ENCODE results near the gene CIZ1. TPM values are rescaled to one million over a fixed set of nuclear protein-coding genes. Genes with fewer than 3 reads are reported as not detected.

The CIZ1 gene
- total and polyA plus RNA-seq, 2 of the 13 experiments (the other 11 are each of a cell fraction or from before 2014, with no cell fraction given): 30.6 to 50.3 TPM

GRCh38 chr9:128214571-128215490 lies 23.5 kb upstream of the CIZ1 start:
- no peaks in the 10 kb centered on the region for H3K79me2 ChIP-seq (ENCODE audit: insufficient read depth, low read length)
- peaks cover 56% of the 10 kb centered on the region for H3K4me1 ChIP-seq (ENCODE audit: insufficient read depth, low read length)
- ATAC-seq (no peak), DNase-seq (ENCODE audit: low spot score) (no peak), FAIRE-seq (no peak)
- H3K9ac ChIP-seq (ENCODE audit: insufficient read depth, low read depth, low read length): no peak overlapping the region; the same call in 1 of the 2 replicates
- in situ Hi-C loops (cut with HindIII; ENCODE audit: extremely low pct_ligation_motif_present, low pct_unique_long_range_greater_than_20kb) (no loop called here), intact Hi-C loops (cut with micrococcal nuclease; ENCODE audit: unreplicated experiment) (no loop called here)
- H3K36me3 ChIP-seq (replicated peaks in 1 of 2; ENCODE audit: control insufficient read depth in 1 of 2, insufficient read depth in 2 of 2, low read length in 2 of 2): no peaks in the 10 kb centered on the region
- H3K27ac ChIP-seq (ENCODE audit: extremely low read length, insufficient read depth, low read length): no peak overlapping the region
- H3K27me3 ChIP-seq (ENCODE audit: control insufficient read depth in 1 of 2, insufficient read depth in 2 of 2, low read length in 2 of 2): peaks cover 1 to 4% of the 10 kb centered on the region in 2 experiments; a peak in 2 of 5 replicates
- no peaks in the 10 kb centered on the region for H4K20me1 ChIP-seq (ENCODE audit: insufficient read depth, low read length)
- no peaks in the 10 kb centered on the region for H3K9me3 ChIP-seq (ENCODE audit: low read length)
- no peak overlapping the region; a peak in 1 of 6 replicates for H3K4me3 ChIP-seq (replicated peaks in 1 of 3; ENCODE audit: insufficient read depth in 1 of 3, low read depth in 2 of 3, low read length in 3 of 3)
- peak overlapping the region; percentile 40 for H3K4me2 ChIP-seq (ENCODE audit: low read depth, low read length)
- WGBS (ENCODE audit: low lambda C conversion rate): 26% methylated on average over 11 of the region's 21 CpGs
- POLR2A ChIA-PET: no interaction called here
- no peak overlapping the region for H2AFZ ChIP-seq (ENCODE audit: low read length)
- no TSS peak for BruUV-seq (replicated peaks)
- CTCF ChIA-PET (ENCODE audit: low intra/inter-chr PET ratio, low total read pairs): no interaction called here
- TF ChIP-seq ZBTB7A (CRISPR knock-in tag; IDR thresholded peaks at IDR 0.05): no peak
- TF ChIP-seq XBP1 (CRISPR knock-in tag; IDR thresholded peaks at IDR 0.05): no peak
- TF ChIP-seq ZNF607 (CRISPR knock-in tag; IDR thresholded peaks at IDR 0.05; ENCODE audit: borderline replicate concordance): no peak
- TF ChIP-seq ZNF660 (CRISPR knock-in tag; IDR thresholded peaks at IDR 0.05; ENCODE audit: borderline replicate concordance, low read depth): no peak
- TF ChIP-seq BCL3 (CRISPR knock-in tag; IDR thresholded peaks at IDR 0.05): no peak
- TF ChIP-seq ZMYM2 (CRISPR knock-in tag; IDR thresholded peaks at IDR 0.05): no peak
- TF ChIP-seq, protein P1, sequence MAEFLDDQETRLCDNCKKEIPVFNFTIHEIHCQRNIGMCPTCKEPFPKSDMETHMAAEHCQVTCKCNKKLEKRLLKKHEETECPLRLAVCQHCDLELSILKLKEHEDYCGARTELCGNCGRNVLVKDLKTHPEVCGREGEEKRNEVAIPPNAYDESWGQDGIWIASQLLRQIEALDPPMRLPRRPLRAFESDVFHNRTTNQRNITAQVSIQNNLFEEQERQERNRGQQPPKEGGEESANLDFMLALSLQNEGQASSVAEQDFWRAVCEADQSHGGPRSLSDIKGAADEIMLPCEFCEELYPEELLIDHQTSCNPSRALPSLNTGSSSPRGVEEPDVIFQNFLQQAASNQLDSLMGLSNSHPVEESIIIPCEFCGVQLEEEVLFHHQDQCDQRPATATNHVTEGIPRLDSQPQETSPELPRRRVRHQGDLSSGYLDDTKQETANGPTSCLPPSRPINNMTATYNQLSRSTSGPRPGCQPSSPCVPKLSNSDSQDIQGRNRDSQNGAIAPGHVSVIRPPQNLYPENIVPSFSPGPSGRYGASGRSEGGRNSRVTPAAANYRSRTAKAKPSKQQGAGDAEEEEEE (CRISPR knock-in tag; IDR thresholded peaks at IDR 0.05; ENCODE audit: borderline replicate concordance): no peak
- no peak for TF ChIP-seq U2AF2 (IDR thresholded peaks at IDR 0.05; ENCODE audit: low read depth, low read length)
- TF ChIP-seq KLF12 (CRISPR knock-in tag; IDR thresholded peaks at IDR 0.05; ENCODE audit: borderline replicate concordance): no peak
- no peak for TF ChIP-seq NBN (conservative IDR thresholded peaks at IDR 0.05)
- TF ChIP-seq ZNF136 (CRISPR knock-in tag; IDR thresholded peaks at IDR 0.05; ENCODE audit: low read depth): no peak
- no peak for TF ChIP-seq SNAI1 (CRISPR knock-in tag; IDR thresholded peaks at IDR 0.05; ENCODE audit: borderline replicate concordance)
- no peak for TF ChIP-seq GTF2F1 (IDR thresholded peaks at IDR 0.05; ENCODE audit: low read length)
- TF ChIP-seq FOSL1 (CRISPR knock-in tag; IDR thresholded peaks at IDR 0.05; ENCODE audit: borderline replicate concordance): no peak
- peak; percentile 64 for TF ChIP-seq NFE2L2 (IDR thresholded peaks at IDR 0.05; ENCODE audit: low read length)
- TF ChIP-seq ATF5 (CRISPR knock-in tag; IDR thresholded peaks at IDR 0.05; ENCODE audit: low read depth): no peak
- TF ChIP-seq, protein P2, sequence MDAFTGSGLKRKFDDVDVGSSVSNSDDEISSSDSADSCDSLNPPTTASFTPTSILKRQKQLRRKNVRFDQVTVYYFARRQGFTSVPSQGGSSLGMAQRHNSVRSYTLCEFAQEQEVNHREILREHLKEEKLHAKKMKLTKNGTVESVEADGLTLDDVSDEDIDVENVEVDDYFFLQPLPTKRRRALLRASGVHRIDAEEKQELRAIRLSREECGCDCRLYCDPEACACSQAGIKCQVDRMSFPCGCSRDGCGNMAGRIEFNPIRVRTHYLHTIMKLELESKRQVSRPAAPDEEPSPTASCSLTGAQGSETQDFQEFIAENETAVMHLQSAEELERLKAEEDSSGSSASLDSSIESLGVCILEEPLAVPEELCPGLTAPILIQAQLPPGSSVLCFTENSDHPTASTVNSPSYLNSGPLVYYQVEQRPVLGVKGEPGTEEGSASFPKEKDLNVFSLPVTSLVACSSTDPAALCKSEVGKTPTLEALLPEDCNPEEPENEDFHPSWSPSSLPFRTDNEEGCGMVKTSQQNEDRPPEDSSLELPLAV (CRISPR knock-in tag; conservative IDR thresholded peaks at IDR 0.05; ENCODE audit: low read depth): no peak
- TF ChIP-seq IRF2 (CRISPR knock-in tag; IDR thresholded peaks at IDR 0.05): no peak
- TF ChIP-seq ZKSCAN1 (IDR thresholded peaks at IDR 0.05; ENCODE audit: low read length): peak; percentile 97
- TF ChIP-seq BRCA1 (CRISPR knock-in tag; IDR thresholded peaks at IDR 0.05): no peak

All from HepG2 (cell line).